GM10248 (cell line): ENCODE measurements around the gene RPH3AL.

Experiments
- CTCF ChIA-PET: fragments of 300-600 bp; sonication (Branson Sonifier 250); formaldehyde crosslinking; extraction: SDS; loops from one replicate; lab custom pipeline; 2021; ENCODE audit warnings: antibody characterized with exemption; lab: Yijun Ruan, JAX
- POLR2A ChIA-PET: fragments of 350-650 bp; sonication (Branson Sonifier 250); formaldehyde crosslinking; extraction: SDS; loops from one replicate; lab custom pipeline; 2020; ENCODE audit warnings: antibody characterized with exemption; lab: Yijun Ruan, JAX
- DNase-seq: peaks from one replicate; pipeline ENCODE4 v3.0.0; 2012; ENCODE audit errors: extremely low spot score
- TF ChIP-seq, protein P1 (sequence below): IDR thresholded peaks from 2 replicates; pipeline ENCODE4 v1.5.1; 2012; ENCODE audit warnings: mild to moderate bottlenecking, low read depth; ENCODE audit errors: extremely low read depth, missing control alignments, control extremely low read depth

Gene RPH3AL

DNA sequence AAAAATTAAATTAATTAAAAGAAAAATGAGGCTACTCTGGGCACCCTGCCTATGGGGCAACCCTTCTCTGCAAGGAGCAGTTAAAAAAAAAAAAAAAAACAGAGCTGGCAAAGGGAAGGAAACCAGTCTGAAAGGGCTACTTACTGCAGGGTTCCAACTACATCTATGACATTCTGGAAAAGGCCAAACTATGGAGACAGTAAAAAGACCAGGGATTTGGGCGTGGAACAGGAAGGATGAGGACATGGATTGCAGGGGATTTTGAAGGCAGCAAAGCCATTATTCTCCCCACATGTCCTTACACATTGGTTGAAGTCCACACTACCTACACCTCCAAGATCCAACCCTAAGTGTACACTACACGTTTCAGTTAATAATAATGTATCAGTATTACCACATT is 4.6 kb downstream of the RPH3AL start:
- TF ChIP-seq, protein P1, sequence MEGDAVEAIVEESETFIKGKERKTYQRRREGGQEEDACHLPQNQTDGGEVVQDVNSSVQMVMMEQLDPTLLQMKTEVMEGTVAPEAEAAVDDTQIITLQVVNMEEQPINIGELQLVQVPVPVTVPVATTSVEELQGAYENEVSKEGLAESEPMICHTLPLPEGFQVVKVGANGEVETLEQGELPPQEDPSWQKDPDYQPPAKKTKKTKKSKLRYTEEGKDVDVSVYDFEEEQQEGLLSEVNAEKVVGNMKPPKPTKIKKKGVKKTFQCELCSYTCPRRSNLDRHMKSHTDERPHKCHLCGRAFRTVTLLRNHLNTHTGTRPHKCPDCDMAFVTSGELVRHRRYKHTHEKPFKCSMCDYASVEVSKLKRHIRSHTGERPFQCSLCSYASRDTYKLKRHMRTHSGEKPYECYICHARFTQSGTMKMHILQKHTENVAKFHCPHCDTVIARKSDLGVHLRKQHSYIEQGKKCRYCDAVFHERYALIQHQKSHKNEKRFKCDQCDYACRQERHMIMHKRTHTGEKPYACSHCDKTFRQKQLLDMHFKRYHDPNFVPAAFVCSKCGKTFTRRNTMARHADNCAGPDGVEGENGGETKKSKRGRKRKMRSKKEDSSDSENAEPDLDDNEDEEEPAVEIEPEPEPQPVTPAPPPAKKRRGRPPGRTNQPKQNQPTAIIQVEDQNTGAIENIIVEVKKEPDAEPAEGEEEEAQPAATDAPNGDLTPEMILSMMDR: no peak
- ChIA-PET CTCF (no interaction called here), POLR2A (no interaction called here)
- no peak for DNase-seq

DNA sequence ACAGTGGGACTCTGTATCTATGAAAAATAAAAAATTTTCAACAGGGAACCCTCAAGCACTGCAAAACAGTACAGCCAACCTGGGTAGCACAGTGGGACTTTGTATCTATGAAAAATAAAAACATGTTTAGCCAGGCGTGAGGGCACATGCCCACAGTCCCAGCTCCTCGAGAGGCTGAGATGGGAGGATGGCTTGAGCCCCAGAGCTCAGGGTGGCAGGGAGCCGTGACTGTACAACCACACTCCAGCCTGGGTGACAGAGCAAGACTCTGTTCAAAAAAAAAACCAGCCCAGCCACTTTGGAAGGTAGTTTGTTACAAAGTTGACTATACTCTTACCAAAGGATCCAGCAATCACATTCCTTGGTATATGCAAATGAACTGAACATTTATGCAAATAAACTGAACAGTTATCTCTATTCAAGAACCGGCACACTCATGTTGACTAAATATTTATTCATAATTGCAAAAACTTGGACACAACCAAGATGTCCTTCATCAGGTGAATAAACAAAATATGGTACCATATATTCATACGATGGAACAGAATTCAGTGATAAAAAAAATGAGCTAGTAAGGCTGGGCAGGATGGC is 5.2 kb downstream of the RPH3AL start:
- no peak for DNase-seq
- ChIA-PET POLR2A (no interaction called here), CTCF (no interaction called here)
- TF ChIP-seq, protein P1: no peak

DNA sequence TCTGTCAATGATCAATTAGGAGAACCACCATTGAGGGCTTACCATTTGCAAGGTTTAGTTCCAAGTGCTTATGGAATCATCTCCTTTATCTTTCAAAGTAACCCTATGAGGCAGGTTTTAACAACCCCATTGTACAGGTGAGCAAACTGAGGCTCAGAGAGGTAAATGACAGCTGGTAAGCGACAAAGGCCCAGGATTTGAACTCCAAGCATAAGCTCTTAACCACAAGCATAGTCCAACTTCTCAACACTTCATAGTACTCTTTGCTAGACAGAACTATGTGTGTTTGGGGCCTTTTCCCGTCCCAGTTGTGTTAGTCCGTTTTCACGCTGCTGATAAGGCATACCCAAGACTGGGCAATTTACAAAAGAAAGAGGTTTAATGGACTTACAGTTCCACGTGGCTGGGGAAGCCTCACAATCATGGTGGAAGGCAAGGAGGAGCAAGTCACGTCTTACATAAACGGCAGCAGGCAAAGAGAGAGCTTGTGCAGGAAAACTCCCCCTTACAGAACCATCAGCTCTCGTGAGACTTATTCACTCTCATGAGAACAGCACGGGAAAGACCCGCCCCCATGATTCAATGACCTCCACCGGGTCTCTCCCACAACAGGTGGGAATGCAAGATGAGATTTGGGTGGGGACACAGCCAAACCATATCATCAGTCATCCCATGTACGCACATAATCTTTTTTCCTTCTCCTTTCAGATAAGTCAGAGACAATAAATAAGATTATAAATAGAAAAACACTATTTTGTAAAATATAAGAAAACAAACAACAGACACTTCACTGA is 6.4 kb downstream of the RPH3AL start:
- TF ChIP-seq, protein P1: no peak
- POLR2A ChIA-PET: no interaction called here
- CTCF ChIA-PET: no interaction called here
- no peak for DNase-seq

DNA sequence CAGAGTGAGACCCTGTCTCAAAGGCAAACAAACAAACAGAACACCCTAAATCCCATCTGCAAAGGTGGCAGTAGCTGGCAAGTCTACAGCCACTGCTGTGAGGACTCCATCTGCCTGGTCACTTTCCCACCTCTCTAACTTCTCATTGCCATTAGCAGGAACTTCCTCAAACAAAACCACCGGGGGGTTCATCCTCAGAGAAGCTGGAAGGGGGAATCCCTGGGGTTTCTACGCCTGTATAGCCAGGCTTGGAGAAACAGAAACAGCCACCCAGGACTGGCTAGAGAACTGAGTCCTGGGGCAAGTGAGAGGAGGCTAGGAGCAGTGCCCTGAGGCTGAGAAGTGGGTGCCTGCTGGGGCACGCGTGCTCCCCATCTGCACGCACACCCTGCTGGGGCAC is 7.3 kb downstream of the RPH3AL start:
- TF ChIP-seq, protein P1: no peak

DNA sequence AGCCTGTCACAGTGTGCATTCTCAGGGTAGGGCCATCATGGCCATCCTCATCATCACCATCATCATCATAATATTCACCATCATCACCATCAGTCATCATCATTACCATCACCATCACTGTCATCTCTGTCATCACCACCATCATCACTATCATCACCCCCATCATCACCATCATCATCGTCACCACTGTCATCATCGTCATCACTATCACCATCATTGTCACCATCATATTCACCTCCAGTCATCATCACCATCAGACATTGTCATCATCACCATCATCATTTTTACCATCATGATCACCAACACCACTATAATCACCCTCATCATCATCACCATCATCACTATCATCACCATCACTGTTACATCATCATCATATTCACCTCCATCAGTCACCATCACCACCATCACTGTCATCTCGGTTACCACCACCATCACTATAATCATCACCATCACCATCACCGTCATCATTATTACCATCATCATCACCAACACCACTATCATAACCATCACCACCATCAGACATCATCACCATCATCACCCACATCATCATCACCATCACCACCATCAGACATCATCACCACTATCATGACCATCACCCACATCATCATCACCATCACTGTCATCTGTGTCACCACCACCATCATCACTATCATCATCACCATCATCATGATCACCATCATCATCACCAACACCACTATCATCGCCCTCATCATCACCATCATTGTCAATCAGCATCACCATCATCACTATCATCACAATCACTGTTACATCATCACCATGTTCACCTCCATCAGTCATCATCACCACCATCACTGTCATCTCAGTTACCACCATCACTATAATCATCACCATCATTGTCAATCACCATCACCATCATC is 8.5 kb downstream of the RPH3AL start:
- CTCF ChIA-PET: no interaction called here
- POLR2A ChIA-PET: no interaction called here
- TF ChIP-seq, protein P1: no peak
- DNase-seq: no peak

More for the DNA sequence above, 7.3 kb downstream of the RPH3AL start:
- ChIA-PET POLR2A (no interaction called here), CTCF (no interaction called here)
- no peak for DNase-seq

DNA sequence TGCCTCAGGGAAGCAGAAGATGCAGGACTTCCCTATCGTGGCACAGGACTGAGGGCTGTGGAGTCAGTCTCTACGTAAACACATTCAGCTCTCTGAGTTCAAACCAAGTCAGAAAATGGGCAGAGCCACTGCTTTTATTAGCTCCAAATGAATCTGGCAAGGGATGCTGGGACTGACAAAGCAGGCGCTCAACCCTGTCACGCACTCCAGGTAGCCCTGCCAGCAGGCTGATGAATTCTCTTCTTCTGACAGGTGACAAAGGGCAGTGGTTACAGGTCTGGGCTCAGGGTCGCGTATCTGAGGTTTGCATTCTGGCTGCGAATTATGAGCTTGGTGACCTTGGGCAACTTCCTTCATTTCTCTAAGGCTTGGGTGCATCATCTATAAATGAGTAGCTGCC is 9.4 kb downstream of the RPH3AL start:
- POLR2A ChIA-PET: no interaction called here
- CTCF ChIA-PET: no interaction called here
- DNase-seq: no peak
- TF ChIP-seq, protein P1: no peak
